SU-DHL-6 (cell line): ENCODE data around the gene TIFAB.

Experiments used
- EZH2phosphoT487 ChIP-seq: fragments of 200-600 bp; sonication (generic), shearing (Covaris generic); conservative IDR thresholded peaks from 2 replicates; pipeline ENCODE4 v1.6.1; 2018; ENCODE audit warnings: mild to moderate bottlenecking, antibody characterized with exemption, low read length, moderate library complexity, mixed read lengths
- TF ChIP-seq, protein P1 (sequence below): fragments of 200-600 bp; sonication (generic); IDR thresholded peaks from one replicate; pipeline ENCODE4 v1.5.1; 2017; ENCODE audit warnings: antibody characterized with exemption, mild to moderate bottlenecking, low read length, moderate library complexity; ENCODE audit not compliant: insufficient read depth, poor library complexity, severe bottlenecking

DNA sequence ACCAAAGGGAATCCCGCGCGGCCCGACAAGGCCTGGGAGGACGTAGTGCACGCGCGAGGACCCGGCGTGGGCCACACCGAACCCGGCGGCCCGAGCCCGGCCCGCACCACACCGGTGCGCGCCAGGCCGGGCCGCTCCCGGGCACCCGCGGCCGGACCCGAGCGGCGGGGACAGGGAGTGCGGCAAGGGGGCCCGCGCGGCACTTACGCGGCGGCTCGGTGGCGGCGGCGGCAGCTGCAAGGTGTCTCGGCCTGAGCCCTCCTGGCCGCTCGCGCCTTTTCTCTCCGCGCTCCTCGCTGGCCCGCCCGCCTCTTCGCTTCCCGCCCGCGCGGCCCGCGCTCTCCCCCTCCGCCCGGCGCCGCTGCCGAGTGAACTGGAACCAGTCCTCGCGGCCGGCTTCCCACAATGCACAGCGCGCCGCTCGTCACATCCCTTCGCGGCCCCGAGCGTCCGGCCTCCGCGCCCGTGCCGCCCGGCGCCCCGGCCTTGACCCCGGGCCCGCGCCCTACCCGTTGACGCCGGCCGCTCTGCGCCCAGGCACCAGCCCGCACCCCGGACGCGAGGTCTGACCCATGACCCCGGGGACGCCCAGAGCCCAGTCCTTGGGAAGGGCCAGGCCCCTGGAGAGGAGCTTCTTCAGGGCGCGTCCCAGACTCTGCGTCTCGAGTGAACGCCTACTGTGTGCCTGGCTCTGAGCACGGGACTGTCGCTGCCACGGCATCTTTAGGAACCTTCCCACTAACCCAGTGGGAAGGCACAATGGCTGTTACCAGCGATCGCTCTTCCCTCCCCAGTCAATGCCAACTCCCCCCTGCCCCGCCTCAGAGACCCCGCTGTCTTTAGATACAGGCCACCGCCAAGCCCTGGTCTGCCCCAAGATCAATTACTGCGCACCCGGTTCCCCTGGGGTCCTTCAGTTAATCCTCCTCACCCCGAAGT, 53.0 kb downstream of the TIFAB start, which contains the start of gene MACROH2A1:
- TF ChIP-seq, protein P1, sequence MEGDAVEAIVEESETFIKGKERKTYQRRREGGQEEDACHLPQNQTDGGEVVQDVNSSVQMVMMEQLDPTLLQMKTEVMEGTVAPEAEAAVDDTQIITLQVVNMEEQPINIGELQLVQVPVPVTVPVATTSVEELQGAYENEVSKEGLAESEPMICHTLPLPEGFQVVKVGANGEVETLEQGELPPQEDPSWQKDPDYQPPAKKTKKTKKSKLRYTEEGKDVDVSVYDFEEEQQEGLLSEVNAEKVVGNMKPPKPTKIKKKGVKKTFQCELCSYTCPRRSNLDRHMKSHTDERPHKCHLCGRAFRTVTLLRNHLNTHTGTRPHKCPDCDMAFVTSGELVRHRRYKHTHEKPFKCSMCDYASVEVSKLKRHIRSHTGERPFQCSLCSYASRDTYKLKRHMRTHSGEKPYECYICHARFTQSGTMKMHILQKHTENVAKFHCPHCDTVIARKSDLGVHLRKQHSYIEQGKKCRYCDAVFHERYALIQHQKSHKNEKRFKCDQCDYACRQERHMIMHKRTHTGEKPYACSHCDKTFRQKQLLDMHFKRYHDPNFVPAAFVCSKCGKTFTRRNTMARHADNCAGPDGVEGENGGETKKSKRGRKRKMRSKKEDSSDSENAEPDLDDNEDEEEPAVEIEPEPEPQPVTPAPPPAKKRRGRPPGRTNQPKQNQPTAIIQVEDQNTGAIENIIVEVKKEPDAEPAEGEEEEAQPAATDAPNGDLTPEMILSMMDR, result no peak
- TF ChIP-seq EZH2phosphoT487, result no peak
